ENCODE measurements around the gene CEPT1.

Gene CEPT1

GRCh38 chr1:111227851-111228747 lies 88.1 kb downstream of the CEPT1 start:
- peak; percentile 59 for ATAC-seq
- no peak for DNase-seq

GRCh38 chr1:111228748-111229126 lies 88.7 kb downstream of the CEPT1 start:
- DNase-seq (no peak), ATAC-seq (no peak)

GRCh38 chr1:111232134-111232533 lies 92.1 kb downstream of the CEPT1 start:
- DNase-seq (no peak), ATAC-seq (no peak)

GRCh38 chr1:111234258-111234657 lies 94.2 kb downstream of the CEPT1 start:
- ATAC-seq (no peak), DNase-seq (no peak)

All from stimulated activated naive CD8-positive, alpha-beta T cell treated with anti-CD3 and anti-CD28 coated beads, Interleukin-15, Interleukin-2, amounts not matched to agents 100 U/mL and 50 U/mL, for 24 hours (primary cell).